Fibroblast of lung (primary cell): Measurements from ENCODE around the gene GABPB1. TPM values are rescaled to one million over a fixed set of nuclear protein-coding genes. Genes with fewer than 3 reads are reported as not detected.

Experiments used
- DNase-seq, 2 donors: peaks; one replicate each; pipeline versions ENCODE4 v3.0.0 to v3.0.0-alpha.2; 2010; ENCODE audit warnings: low read depth in 2 of 2
- H2AFZ ChIP-seq: 2 replicates; pipeline ENCODE4 v1.5.1; 2012; ENCODE audit warnings: low read length, control low read depth, inconsistent platforms
- H3K27ac ChIP-seq: 2 replicates; pipeline ENCODE4 v1.5.1; 2011; ENCODE audit warnings: low read length, control low read depth; ENCODE audit not compliant: insufficient read depth
- H3K27me3 ChIP-seq: 2 replicates; pipeline ENCODE4 v1.5.1; 2011; ENCODE audit warnings: mild to moderate bottlenecking, low read length; ENCODE audit not compliant: control insufficient read depth, insufficient read depth
- H3K36me3 ChIP-seq: 2 replicates; pipeline ENCODE4 v1.5.1; 2011; ENCODE audit warnings: low read length; ENCODE audit not compliant: control insufficient read depth, insufficient read depth
- H3K4me1 ChIP-seq: 2 replicates; pipeline ENCODE4 v1.5.1; 2011; ENCODE audit warnings: low read length; ENCODE audit not compliant: control insufficient read depth, insufficient read depth; ENCODE audit errors: extremely low read depth
- H3K4me2 ChIP-seq: 2 replicates; pipeline ENCODE4 v1.5.1; 2011; ENCODE audit warnings: low read length, control low read depth; ENCODE audit not compliant: insufficient read depth; ENCODE audit errors: extremely low read depth
- H3K4me3 ChIP-seq, 4 experiments: fragments of 200-600 bp in 1 of 4; sonication (generic) in 1 of 4; replicated peaks in 1 of 4; 2 replicates each; pipeline ENCODE4 v1.5.1; 2011 to 2016; ENCODE audit warnings: low read length in 4 of 4, low read depth in 3 of 4, mild to moderate bottlenecking in 3 of 4, control low read depth in 2 of 4, inconsistent platforms in 1 of 4, mixed read lengths in 1 of 4; ENCODE audit not compliant: insufficient read depth in 1 of 4; ENCODE audit errors: control extremely low read depth in 1 of 4
- H3K79me2 ChIP-seq: 2 replicates; pipeline ENCODE4 v1.5.1; 2012; ENCODE audit warnings: mild to moderate bottlenecking, low read length, inconsistent platforms; ENCODE audit not compliant: control insufficient read depth, insufficient read depth
- H3K9ac ChIP-seq: 2 replicates; pipeline ENCODE4 v1.5.1; 2011; ENCODE audit warnings: mild to moderate bottlenecking, low read length, control low read depth; ENCODE audit not compliant: insufficient read depth
- H3K9me3 ChIP-seq: 2 replicates; pipeline ENCODE4 v1.5.1; 2012; ENCODE audit warnings: low read depth, low read length; ENCODE audit not compliant: control insufficient read depth, insufficient read depth
- H4K20me1 ChIP-seq: 2 replicates; pipeline ENCODE4 v1.5.1; 2011; ENCODE audit warnings: low read length; ENCODE audit not compliant: control insufficient read depth, insufficient read depth; ENCODE audit errors: extremely low read depth
- EZH2 ChIP-seq: IDR thresholded peaks from 2 replicates; pipeline ENCODE4 v1.5.1; 2012; ENCODE audit warnings: low read length, control low read depth, mild to moderate bottlenecking; ENCODE audit errors: missing control alignments
- polyA plus RNA-seq, 2 donors: library from polyadenylated mRNA; depleted of rRNA in 1 of 2; stranded (reverse) in 1 of 2; unstranded in 1 of 2; fragments of >200 nt; gene quantifications; 2 replicates each; pipeline ENCODE4 v1.2.1, GENCODE V29; 2011 to 2012; ENCODE audit warnings: missing spikeins in 1 of 2
- total RNA-seq: library from RNA; depleted of rRNA; stranded (reverse); fragments of >200 nt; gene quantifications from 2 replicates; pipeline ENCODE4 v1.2.1, GENCODE V29; 2014
- TF ChIP-seq, protein P1 (sequence below), 2 donors: IDR thresholded peaks in 1 of 2; conservative IDR thresholded peaks in 1 of 2; 1 replicate in 1 of 2; 2 replicates in 1 of 2; pipeline ENCODE4 v1.5.1; 2011 to 2012; ENCODE audit warnings: low read length in 2 of 2, control low read depth in 1 of 2, inconsistent platforms in 1 of 2, low read depth in 1 of 2, mild to moderate bottlenecking in 1 of 2

GABPB1 gene
- total and polyA plus RNA-seq, 2 donors (not counting 1 experiment from before 2014, with no cell fraction given) = 25.4 to 40.1 TPM

DNA sequence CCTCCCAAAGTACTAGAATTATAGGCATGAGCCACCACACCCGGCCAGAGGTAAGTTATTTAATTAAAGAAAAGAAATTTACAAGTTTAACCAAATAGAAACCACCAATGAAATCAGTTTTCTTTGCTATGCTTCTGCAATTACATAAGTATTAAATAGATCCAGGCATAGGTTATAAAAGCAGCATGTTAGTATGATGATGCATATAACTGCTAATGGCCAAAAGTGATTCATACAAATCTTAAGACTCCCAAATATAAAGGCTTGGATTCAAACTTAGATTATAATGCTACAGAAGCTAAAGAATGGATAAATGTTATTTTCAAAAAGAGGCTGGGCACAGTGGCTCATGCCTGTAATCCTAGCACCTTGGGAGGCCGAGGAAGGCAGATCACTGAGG, 56.7 kb downstream of the GABPB1 start:
- DNase-seq = peak in 1 of 2 donors; percentile 17
- Histone ChIP-seq H3K4me3 (no peak overlapping the region), H2AFZ (no peak overlapping the region), H3K36me3 (peaks cover 2% of the 10 kb centered on the region), H3K27me3 (no peaks in the 10 kb centered on the region), H3K79me2 (no peaks in the 10 kb centered on the region), H4K20me1 (no peaks in the 10 kb centered on the region), H3K4me1 (no peaks in the 10 kb centered on the region), H3K9ac (no peak overlapping the region), H3K4me2 (no peak overlapping the region), H3K9me3 (no peaks in the 10 kb centered on the region), H3K27ac (no peak overlapping the region)
- TF ChIP-seq, protein P1, sequence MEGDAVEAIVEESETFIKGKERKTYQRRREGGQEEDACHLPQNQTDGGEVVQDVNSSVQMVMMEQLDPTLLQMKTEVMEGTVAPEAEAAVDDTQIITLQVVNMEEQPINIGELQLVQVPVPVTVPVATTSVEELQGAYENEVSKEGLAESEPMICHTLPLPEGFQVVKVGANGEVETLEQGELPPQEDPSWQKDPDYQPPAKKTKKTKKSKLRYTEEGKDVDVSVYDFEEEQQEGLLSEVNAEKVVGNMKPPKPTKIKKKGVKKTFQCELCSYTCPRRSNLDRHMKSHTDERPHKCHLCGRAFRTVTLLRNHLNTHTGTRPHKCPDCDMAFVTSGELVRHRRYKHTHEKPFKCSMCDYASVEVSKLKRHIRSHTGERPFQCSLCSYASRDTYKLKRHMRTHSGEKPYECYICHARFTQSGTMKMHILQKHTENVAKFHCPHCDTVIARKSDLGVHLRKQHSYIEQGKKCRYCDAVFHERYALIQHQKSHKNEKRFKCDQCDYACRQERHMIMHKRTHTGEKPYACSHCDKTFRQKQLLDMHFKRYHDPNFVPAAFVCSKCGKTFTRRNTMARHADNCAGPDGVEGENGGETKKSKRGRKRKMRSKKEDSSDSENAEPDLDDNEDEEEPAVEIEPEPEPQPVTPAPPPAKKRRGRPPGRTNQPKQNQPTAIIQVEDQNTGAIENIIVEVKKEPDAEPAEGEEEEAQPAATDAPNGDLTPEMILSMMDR (conservative IDR thresholded peaks at IDR 0.05 in 1 of 2, IDR thresholded peaks at IDR 0.05 in 1 of 2; ENCODE audit: low read depth in 1 of 2, low read length in 2 of 2) = no peak
- TF ChIP-seq EZH2 = no peak

DNA sequence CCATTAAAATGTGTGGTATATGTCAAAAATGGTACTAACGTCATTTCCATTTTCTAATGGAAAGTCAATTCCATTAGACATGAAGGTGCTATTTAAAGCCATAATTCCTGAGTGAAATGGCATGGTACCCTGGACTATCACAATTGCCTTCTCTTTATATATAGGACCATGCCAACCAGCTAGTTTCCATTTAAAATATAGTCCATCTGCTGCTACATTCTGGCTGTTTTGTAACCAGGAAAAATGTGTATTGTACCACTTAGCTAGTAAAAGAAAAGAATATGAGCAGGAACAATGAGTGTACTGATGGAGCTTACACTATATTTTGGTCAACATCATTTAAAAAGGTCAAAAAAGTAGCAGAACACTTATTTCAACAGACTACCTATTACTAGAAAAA, 59.0 kb downstream of the GABPB1 start:
- TF ChIP-seq, protein P1 (conservative IDR thresholded peaks at IDR 0.05 in 1 of 2, IDR thresholded peaks at IDR 0.05 in 1 of 2; ENCODE audit: low read depth in 1 of 2, low read length in 2 of 2) = no peak
- TF ChIP-seq EZH2 = no peak
- Histone ChIP-seq H3K4me2 (no peak overlapping the region), H3K4me3 (no peak overlapping the region), H4K20me1 (no peaks in the 10 kb centered on the region), H2AFZ (no peak overlapping the region), H3K27me3 (no peaks in the 10 kb centered on the region), H3K4me1 (no peaks in the 10 kb centered on the region), H3K27ac (no peak overlapping the region), H3K79me2 (no peaks in the 10 kb centered on the region), H3K9ac (no peak overlapping the region), H3K9me3 (no peaks in the 10 kb centered on the region), H3K36me3 (no peaks in the 10 kb centered on the region)
- no peak for DNase-seq

DNA sequence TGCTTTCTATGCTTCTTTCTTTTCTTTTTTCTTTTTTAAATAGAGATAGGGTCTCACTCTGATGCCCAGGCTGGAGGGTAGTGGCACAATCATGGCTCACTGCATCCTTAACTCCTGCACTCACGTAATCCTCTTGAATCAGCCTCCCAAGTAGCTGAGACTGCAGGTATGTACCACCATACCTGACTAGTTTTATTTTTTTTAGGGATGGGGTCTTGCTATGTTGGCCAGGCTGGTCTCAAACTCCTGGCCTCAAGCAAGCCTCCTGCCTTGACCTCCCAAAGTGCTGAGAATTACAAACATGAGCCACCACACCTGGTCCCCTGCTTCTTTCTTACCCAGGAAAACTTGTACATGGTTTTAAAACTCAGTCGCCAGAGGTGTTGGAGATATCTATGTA, 65.2 kb downstream of the GABPB1 start:
- Histone ChIP-seq H3K27ac (no peak overlapping the region), H3K79me2 (no peaks in the 10 kb centered on the region), H3K27me3 (no peaks in the 10 kb centered on the region), H3K36me3 (no peaks in the 10 kb centered on the region), H3K4me3 (no peak overlapping the region), H2AFZ (no peak overlapping the region), H3K4me2 (no peak overlapping the region), H3K9me3 (no peaks in the 10 kb centered on the region), H4K20me1 (no peaks in the 10 kb centered on the region), H3K4me1 (no peaks in the 10 kb centered on the region), H3K9ac (no peak overlapping the region)
- no peak for DNase-seq
- TF ChIP-seq, protein P1 (conservative IDR thresholded peaks at IDR 0.05 in 1 of 2, IDR thresholded peaks at IDR 0.05 in 1 of 2; ENCODE audit: low read depth in 1 of 2, low read length in 2 of 2) = no peak
- TF ChIP-seq EZH2 = no peak
